Measurements from ENCODE around the gene LHFPL3.
"Not testable (repeated sequence)": the region's sequence is repeated elsewhere in the genome, so short reads cannot be mapped to it uniquely, and the experiment has no call there.

The LHFPL3 gene

DNA sequence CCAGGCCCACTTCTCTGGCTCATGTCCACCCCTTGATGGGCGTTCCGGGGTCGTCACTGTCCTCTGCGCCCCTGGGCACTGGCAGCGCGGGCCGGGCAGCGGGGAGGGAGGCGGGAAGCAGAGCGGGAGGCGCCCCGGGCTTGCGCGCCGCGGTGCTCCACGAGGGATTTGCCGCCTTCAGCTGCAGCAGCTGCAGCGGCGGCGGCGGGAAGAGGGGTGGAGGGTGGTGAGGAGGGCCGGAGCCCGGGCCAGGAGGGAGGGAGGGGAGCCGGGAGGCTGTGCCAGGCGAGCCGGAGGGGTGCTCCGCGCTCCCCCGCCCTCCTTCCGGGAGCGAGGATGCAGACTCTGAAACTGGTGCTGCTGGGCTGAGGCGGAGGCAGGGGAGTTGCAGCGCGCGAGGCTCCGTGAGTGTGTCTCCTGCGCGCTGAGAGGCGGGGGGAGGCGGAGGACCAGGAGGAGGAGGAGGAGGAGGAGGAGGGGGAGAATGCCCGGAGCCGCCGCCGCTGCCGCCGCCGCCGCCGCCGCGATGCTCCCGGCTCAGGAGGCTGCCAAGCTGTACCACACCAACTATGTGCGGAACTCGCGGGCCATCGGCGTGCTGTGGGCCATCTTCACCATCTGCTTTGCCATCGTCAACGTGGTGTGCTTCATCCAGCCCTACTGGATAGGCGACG, at the start of gene LHFPL3:
Gene LHFPL3, plus strand, starts transcription at position 308 of the 674 bp plus-strand sequence.
- no peak for DNase-seq

DNA sequence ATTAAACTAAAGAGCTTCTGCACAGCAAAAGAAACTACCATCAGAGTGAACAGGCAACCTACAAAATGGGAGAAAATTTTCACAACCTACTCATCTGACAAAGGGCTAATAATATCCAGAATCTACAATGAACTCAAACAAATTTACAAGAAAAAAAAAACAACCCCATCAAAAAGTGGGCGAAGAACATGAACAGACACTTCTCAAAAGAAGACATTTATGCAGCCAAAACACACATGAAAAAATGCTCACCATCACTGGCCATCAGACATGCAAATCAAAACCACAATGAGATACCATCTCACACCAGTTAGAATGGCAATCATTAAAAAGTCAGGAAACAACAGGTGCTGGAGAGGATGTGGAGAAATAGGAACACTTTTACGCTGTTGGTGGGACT, 46.7 kb upstream of the LHFPL3 start:
- DNase-seq = not testable (repeated sequence)

DNA sequence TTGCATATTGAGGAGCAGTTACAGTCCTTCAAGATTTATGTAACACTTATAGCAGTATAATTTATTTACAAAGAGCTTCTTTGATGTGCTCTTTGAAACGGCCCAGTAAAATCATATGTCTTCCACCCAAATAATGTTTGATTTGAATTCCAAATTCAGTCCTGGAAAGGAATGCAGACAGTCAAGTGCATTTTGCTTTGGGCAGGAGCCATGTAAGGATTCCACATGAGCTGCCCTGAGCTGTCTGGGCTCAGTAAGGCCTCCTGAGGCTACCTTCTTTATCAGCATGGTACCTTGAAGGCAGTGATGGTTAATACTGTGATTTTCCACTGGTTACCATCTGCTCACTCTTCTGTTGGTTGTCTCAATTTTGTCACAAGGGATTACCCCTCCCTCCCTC, 41.6 kb upstream of the LHFPL3 start:
- no peak for DNase-seq

DNA sequence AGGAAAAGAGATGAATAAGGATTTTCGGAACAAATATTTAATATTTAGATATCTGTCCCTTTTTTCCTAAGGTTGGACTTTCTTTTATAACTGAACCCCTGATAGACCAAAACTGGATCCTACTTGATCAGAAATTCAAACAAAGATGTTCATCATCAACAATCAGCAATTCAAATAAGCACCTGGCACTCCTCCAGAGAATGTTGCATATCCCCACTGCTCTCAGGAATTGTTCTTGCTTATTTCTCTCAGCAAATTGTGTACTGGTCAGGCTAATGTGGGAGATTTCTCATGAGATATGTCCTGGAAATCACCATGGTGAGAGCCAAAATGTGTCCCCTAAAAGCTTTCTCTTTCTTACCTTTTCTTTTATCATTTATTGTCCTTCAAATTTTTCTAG, 40.3 kb upstream of the LHFPL3 start:
- DNase-seq = no peak

DNA sequence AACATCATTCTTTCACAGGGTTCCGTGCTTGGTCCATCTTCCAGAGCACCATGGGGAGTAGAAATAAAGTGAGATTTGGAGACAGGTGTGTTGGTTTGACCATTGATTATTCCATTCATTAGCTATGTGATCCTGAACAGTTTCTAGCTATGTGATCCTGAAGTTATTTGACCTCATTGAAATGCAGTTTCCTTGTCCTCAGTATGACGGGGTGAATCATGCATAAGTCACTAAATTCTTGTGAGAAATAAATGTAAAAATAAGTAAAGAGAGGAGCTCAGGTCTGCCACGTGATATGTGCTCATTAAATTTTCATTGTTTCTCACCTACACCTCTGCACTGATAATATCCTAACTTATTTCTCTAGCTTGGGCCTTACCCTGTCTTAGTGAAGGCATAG, 34.1 kb upstream of the LHFPL3 start:
- no peak for DNase-seq

DNA sequence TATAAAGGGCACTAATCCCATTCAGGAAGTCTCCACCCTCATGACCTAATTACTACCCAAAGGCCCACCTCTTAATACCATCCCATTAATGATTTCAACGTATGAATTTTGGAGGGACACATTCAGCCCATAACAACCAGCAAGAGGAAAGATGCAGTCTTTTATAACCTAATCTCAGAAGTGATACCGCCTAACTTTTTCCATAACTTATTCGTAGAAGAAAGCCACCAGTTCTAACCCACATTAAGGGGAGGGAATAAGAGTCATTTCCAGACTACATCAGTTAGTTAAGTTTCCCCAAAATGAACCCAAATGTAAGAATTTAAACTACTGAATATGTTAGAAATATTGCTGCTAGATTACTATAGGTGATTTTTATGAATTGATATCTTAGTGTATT, 32.1 kb upstream of the LHFPL3 start:
- DNase-seq = no peak

DNA sequence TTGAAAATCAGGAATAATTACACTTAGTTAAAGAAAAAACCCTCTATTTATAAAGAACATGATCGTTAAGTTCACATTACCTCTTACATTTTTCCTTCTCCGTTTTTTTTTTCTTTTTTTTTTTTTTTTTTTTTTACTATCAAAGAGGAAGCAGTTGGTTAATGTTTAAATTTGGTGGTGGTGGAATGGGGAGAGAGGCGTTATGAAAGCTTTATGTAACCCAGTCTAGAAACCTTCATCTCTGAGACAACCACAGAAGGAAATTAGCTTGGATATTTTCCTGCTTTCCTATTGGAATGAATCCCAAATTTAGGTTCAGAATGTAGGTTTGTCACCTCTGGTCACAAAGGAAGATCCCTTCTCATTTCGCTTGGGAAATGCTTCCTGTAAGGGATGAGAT, 31.5 kb upstream of the LHFPL3 start:
- DNase-seq = no peak

DNA sequence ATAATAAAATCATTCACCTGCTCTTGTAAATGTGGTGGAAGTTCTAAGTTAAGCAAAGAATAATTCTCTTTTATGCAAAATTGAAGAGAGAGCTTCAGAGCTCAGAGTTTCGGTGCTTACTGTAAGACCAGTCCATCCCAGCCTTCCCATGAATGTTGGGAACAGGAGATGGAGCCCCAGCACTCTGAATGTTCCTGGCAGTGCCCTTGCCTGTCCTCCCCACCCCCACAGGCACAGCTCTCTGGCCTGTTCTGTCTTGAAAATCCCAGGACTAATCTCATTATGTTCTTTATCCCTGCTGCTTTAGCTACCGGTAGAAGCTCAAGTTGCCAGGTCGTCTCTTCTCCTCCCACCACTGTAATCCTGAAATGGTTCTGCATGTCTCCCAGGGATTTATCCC, 29.1 kb upstream of the LHFPL3 start:
- no peak for DNase-seq

DNA sequence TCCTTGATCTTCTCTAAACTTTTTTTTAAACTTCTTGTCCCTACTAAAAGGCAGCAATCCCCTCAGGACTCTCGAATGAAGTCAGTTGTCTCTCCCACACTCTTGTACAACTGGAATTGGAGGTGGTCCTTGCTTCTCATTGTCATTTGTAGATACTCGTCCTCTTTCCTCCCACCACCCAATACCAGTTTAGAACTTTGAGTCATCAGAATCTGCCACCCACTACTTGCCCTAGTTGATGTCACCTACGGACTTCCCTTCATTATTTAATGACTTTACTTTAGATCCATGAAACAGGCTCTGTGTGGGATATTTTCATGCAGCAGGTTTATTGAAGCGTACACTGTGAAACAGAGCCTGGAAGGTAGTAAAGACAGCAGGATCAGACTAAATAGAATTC, 28.6 kb upstream of the LHFPL3 start:
- DNase-seq = no peak

DNA sequence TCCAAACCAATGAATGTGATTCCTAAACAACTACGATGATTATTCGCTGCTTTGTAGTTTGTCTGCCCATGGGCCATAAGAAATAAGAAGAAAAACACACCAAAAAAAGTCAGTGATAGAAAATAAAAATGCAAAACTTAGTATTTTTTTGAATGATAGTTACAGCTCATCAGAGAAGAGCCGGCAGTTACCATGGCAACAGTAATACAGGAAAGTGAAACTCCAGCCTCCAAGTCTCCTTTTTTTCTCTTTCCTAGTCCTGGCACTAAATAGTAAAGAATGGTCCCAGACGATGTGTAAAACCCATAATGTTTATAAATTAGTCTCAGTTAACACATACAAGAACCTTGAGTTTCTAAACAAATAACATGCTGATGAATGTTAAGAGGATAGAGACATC, 21.6 kb upstream of the LHFPL3 start:
- DNase-seq = no peak

DNA sequence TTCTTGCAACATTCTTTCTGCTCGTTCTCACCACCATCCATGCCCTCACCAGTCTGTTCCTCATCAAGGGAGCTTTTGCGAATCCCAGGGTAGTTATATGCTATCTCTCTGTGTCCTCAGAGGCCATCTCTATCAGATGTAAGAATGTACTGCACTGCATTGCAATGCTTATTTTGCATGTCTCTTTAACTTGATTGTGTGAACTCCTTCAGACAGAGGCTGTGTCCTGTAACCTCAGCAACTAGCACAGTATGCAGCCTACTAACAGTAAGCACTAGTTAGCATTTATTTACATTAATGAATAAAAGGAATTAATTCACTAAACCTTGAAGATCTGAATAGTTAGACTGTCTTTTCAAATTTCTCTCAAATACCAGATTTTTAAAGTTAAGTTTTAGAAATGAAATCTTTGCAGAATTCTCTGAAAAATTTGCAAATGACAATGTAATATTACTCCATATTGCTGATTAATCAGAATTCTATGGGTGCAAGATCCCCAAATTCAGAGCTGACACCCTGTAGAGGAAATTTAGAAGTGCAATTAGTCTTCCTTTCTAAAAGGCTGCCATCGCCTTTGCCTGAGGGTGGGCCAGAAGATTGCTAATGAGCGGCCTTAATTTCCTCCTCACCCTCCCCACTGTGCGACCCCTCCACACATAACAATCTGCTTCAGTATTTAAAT, 10.3 kb upstream of the LHFPL3 start:
- no peak for DNase-seq

DNA sequence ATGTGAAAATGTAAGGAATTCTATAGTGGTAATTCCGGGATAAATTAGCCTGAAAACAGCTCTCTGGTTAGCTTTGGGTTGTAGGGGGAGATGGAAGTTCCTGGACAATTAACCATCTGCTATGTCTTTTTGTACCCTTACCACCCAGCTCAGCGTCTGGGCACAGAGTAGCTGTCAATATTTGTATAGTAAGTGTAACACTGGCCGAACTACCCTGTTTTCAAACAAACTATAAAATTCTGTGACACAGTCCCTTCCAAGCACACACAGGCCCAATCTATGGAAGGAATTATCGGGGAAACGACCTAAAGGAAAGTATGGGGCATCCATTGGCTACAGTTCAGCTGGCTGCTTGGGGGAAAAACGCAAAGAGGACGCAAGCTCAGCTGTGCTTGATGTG, 869 bp upstream of the LHFPL3 start:
- DNase-seq = no peak

DNA sequence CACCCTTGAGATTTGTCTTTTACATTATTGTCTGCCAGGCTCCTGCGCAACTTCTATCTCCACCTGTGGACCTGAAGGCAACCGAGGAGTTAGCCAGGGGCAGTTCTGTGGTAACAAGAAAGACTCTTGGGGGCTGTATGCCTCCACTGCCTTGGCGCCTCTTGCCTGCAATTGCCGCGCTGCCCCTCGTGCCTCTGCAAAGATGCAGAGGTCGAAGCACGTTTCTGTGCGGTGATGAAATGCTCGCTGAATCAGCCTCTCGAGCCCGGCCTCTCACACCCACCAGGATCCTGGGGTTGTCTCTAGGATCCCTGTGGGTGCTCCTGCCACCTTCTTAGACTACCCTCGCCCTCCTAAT, 486 bp upstream of the LHFPL3 start:
- DNase-seq = no peak

DNA sequence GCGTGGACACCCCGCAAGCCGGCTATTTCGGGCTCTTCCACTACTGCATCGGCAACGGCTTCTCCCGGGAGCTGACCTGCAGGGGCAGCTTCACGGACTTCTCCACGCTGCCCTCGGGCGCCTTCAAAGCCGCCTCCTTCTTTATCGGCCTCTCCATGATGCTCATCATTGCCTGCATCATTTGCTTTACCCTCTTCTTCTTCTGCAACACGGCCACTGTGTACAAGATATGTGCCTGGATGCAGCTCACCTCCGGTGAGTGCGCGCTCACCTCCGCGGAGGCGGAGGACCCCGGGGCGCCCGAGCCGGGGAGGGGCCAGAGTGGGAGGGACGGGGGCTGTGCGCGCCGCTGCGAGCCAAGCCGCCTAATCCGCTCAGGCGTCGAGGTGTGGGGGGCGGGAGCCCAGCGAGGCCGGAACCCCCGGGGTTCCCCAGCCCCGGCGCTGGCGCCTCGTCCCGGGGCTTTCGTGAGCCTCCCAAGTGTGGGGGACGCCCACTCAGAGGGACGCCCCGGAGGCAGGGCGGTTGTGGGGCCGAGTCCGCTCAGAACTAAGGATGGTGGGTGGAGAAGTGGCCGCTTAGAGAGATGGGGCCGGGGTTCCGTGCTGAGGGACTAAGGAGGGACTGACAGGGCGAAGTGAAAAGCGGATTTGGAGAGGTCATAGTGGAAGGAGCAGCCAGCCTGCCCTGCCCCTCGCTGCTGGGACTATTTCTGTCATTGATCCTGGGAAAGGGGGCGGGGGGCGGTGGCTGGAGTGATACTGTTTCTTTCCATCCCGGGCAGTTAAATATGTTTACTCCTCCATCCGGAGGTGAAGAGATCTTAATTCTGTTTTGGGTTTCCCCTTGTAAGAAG, 795 bp downstream of the LHFPL3 start:
- no peak for DNase-seq

DNA sequence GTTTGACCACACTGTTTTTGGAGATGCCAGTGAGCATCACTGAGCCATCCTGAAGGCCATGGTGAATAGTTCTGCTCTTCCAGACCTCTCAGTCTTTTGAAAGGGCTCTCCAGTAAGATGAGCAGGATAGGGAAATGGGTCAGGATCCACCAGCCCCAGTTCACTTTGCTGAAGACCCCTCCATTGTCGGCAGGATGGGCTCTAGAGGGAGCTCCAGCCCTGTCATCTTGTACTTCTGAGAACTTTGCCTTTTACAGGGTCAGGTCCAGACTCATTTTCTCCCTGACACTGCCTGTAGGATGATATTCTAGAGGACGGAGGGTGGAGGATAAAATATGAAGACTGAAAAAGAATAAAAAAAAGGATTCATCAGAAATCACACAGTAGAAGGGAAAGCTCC, 13.1 kb downstream of the LHFPL3 start:
- DNase-seq = no peak

DNA sequence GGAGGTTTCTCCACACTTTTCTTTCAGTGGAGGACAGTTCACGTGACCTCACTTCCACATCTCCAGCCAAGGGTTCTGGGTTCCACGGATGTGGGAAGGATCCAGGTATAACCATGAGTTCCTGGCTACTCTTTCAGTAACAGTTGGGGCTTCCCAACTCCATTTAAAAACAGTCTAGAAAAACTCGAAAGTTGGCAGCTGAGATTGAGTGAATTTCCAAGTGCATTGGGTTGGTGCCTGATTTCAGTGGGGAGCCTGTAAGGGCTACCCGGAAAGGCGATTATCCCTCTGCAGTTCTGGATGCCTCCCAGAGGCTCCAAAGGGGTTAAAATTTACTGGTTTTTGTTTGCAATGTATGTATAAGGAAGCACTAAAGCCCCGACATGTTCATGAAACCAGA, 24.3 kb downstream of the LHFPL3 start:
- no peak for DNase-seq

DNA sequence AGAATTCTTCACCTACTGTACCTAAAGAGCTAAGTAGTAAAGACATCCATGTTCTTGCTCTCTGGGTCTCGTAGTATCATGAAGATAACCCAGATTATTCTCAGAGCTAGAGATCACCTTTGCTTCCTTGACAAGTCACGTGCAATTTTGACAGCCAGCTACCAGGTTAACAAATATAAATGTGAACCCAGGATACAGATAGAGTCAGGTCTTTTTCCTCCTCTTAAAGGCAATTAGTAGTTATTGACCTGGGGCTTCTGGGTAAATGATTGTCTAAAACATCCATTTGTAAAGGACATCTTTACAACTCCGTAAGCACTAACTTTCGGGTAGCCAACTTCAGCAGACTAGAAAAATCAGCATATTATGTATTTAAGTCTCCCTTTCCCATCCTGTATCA, 28.8 kb downstream of the LHFPL3 start:
- no peak for DNase-seq

DNA sequence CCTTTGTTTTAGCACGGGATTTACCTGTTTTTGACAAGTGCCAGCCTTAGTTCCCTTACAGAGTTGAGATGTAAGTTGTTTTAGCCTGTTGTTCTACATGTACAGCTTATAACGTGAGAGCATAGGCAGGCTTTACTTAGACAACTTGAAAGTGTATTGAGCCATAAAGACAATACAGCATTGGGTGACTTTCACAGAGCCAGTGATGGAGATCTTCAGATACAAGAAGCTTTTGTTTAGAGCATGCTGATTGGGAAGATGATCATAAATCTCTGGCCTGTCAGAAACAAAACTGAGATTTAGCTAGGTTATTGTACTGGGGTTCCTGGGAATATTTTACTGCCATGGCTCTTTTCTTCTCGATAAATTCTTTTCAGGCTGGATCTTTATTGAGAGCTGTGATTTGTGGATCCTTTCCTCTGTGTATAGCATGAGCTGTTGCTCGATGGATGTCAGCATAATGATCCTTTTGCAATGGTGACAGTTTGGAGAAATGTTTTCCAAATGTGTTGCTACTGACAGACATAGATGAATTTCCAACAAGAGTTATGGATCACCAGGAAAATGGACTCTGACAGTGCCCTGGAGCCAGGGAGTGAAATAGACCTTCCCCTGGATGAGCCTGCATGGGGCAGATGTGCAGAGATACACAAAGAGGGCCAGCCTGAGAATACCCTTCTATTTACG, 30.2 kb downstream of the LHFPL3 start:
- no peak for DNase-seq

DNA sequence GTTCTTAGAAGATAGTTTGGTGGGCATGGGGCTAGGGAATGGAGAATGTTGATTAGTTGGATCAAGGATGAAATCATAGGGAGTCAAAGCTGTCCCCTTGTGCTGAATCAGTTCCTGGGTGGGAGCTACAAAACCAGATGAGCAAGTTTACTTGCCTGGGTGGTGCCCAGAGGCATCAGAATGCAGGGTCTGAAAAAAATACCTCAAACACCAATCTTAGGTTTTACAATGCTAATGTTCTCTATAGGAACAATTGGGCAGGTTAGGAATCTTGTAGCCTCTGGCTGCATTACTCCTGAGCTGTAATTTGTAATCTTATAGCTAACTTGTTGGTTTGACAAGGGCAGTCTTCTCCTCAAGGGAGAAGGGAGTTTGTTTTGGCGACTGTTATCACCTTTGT, 34.4 kb downstream of the LHFPL3 start:
- no peak for DNase-seq

DNA sequence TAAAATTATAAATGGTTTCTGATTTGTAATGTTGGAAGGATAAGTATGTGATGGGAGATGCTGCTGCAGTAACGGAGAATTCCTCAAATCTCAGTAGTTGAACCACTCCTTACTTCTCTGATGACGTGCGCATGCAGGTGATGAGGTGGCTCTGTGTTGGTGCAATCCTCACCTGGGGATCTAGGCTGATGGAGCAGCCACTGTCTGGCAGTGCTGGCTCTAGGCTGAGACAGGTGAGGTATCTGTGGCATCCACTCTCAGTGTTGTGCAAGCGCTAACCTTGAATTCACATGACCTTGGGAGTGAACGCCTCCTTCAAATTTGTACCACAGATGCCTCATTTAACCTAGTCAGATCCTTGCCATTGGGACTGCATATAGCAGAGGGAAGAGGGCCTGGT, 35.0 kb downstream of the LHFPL3 start:
- DNase-seq = no peak

DNA sequence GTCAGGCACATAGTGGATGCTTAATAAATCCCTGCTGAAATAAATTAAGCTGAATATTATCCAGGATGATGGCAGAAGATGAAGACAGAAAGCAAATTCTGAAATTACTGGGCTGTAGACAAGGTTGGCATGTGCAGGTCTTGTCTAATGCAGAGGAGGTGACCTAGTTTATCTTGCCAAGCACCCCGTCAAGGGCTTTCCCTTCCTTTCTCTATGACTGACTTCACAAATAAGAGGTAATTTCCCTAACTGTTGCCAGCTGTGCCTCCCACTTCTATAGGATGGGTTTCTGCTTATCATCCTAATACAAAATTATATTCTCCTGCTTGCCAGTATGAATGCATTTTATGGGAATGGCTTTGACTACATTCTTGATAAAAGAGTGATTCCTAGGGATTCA, 38.0 kb downstream of the LHFPL3 start:
- no peak for DNase-seq

DNA sequence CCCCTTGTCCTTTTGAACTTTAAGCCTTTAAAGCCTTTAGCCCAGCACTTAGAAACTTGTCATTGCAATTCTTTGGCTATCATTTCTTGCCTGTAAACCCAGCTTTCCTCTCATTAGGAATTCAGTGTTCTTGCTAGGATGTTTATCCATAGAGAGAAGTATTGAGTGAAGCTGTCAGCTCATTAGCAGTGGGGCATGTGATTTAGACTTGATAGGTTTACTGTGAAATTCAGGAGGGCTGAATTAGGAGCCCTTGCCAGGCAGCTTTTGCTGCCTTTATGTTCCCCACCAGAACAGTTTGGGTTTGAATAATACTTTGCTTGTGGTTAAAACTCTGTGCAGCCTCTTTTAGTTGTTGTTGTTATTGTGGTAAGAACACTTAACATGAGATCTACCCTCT, 39.5 kb downstream of the LHFPL3 start:
- DNase-seq = no peak

DNA sequence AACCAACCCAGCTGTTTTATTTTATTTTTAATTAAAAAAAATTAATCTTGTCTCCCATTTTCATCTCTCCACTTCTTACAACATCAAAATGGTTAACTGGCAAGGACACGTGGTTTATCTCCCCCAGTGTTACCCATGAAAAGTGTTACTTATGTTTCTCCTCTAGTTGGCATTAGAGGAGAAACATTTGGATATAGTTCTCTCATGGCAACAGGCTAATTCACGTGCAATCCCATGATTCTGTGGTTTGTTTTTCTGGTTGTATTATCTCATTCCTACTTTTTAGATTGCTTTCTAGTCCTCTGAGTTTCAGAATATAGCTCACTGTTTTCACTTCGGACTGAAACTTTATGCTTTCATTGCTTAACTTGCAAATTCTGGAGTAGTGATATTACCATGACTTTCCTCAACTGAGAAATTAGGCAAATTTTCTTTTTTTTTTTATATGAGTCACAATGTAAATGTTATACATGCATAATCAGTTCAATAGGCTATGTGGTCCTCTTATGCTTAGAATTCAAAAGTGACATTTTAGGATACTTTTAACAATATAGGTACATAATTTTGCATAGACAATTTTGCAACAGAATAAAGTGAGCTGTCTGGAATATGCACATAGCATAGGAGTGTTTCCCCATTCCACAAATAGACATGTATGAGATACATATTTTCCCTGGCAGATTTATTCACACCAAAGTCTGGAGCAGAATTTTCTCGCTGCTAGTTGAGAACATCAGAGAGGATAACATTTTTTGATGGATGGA, 43.0 kb downstream of the LHFPL3 start:
- DNase-seq = no peak
